ENCODE results near the gene BMP4. TPM values are rescaled to one million over a fixed set of nuclear protein-coding genes. Genes with fewer than 3 reads are reported as not detected.

Gene BMP4
- total RNA-seq, 1 experiment from 2014 or later: 0.87 TPM

DNA sequence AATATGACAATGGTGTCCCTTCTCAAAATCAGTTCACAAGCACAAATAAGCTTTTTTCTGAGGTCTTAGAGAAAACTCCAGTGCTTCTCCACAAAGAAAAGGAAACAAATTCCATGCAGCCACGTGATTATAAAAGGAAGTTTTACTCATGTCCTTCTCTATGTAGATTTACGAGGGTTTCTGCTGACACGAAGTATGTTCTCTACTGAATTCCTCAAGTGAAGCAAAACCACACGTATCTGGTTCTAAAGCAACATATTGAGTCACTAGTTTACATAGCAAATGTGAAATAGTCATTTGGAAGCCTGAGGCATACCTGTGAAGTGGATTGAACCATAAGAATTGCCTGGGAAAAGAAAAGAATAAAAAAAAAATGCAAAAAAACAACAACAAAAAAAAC, 31.9 kb downstream of the BMP4 start:
- H3K9me3 ChIP-seq (ENCODE audit: control insufficient read depth, insufficient read depth, low read depth, low read length): no peaks in the 10 kb centered on the region
- no peak overlapping the region for H3K4me3 ChIP-seq (ENCODE audit: low read depth in 2 of 2, low read length in 2 of 2)
- TF ChIP-seq TCF7L2 (IDR thresholded peaks at IDR 0.05; ENCODE audit: low read depth, low read length): no peak
- no peak for TF ChIP-seq CTCF (IDR thresholded peaks at IDR 0.05)
- TF ChIP-seq, protein P1, sequence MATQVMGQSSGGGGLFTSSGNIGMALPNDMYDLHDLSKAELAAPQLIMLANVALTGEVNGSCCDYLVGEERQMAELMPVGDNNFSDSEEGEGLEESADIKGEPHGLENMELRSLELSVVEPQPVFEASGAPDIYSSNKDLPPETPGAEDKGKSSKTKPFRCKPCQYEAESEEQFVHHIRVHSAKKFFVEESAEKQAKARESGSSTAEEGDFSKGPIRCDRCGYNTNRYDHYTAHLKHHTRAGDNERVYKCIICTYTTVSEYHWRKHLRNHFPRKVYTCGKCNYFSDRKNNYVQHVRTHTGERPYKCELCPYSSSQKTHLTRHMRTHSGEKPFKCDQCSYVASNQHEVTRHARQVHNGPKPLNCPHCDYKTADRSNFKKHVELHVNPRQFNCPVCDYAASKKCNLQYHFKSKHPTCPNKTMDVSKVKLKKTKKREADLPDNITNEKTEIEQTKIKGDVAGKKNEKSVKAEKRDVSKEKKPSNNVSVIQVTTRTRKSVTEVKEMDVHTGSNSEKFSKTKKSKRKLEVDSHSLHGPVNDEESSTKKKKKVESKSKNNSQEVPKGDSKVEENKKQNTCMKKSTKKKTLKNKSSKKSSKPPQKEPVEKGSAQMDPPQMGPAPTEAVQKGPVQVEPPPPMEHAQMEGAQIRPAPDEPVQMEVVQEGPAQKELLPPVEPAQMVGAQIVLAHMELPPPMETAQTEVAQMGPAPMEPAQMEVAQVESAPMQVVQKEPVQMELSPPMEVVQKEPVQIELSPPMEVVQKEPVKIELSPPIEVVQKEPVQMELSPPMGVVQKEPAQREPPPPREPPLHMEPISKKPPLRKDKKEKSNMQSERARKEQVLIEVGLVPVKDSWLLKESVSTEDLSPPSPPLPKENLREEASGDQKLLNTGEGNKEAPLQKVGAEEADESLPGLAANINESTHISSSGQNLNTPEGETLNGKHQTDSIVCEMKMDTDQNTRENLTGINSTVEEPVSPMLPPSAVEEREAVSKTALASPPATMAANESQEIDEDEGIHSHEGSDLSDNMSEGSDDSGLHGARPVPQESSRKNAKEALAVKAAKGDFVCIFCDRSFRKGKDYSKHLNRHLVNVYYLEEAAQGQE (IDR thresholded peaks at IDR 0.05; ENCODE audit: insufficient read depth in 1 of 2, low read depth in 2 of 2, low read length in 1 of 2): no peak
- TF ChIP-seq SIN3A (IDR thresholded peaks at IDR 0.05; ENCODE audit: borderline replicate concordance, insufficient read depth, low read depth, low read length): no peak
- TF ChIP-seq POLR2AphosphoS5 (IDR thresholded peaks at IDR 0.05; ENCODE audit: low read depth, low read length): no peak
- DNase-seq (ENCODE audit: low read depth, low spot score) (no peak), ATAC-seq (no peak)
- H3K27ac ChIP-seq (ENCODE audit: low read length): no peak overlapping the region
- no TSS peak for BruUV-seq (replicated peaks)
- H3K4me1 ChIP-seq (ENCODE audit: control insufficient read depth, insufficient read depth, low read length): no peaks in the 10 kb centered on the region
- H3K27me3 ChIP-seq (ENCODE audit: control insufficient read depth, insufficient read depth, low read length): no peaks in the 10 kb centered on the region
- in situ Hi-C loops (cut with HindIII; ENCODE audit: low pct_unique_long_range_greater_than_20kb, low sequenced_read_pairs): no loop called here
- CTCF ChIA-PET: no interaction called here
- H3K36me3 ChIP-seq (ENCODE audit: control insufficient read depth, insufficient read depth, low read length): no peaks in the 10 kb centered on the region
- POLR2A ChIA-PET: no interaction called here
- intact Hi-C loops (cut with micrococcal nuclease; ENCODE audit: unreplicated experiment): no loop called here

DNA sequence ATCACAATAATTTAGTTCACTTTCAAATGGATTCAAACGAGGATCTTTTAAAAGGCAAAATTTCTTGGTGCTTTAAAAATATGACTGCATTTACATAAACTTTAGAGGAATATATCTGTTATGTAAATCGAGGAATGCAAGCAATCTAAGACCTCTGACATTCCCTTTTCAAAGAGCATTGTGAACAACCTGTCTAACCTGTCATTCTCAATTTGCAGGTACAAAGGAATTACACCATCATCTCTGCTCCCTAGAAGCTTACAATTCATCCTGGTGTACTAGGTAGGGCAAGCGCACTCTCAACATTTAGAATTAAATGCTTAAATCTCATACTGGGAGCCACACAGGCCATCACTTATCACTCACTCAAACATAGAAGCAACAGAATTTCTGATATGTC, 35.6 kb downstream of the BMP4 start:
- BruUV-seq (replicated peaks): no TSS peak
- no peaks in the 10 kb centered on the region for H3K9me3 ChIP-seq (ENCODE audit: control insufficient read depth, insufficient read depth, low read depth, low read length)
- POLR2A ChIA-PET: no interaction called here
- in situ Hi-C loops (cut with HindIII; ENCODE audit: low pct_unique_long_range_greater_than_20kb, low sequenced_read_pairs): no loop called here
- H3K4me3 ChIP-seq (ENCODE audit: low read depth in 2 of 2, low read length in 2 of 2): no peak overlapping the region
- no peak overlapping the region for H3K27ac ChIP-seq (ENCODE audit: low read length)
- CTCF ChIA-PET: no interaction called here
- no peaks in the 10 kb centered on the region for H3K27me3 ChIP-seq (ENCODE audit: control insufficient read depth, insufficient read depth, low read length)
- TF ChIP-seq CTCF (IDR thresholded peaks at IDR 0.05) (no peak), POLR2AphosphoS5 (IDR thresholded peaks at IDR 0.05; ENCODE audit: low read depth, low read length) (no peak), TCF7L2 (IDR thresholded peaks at IDR 0.05; ENCODE audit: low read depth, low read length) (no peak), SIN3A (IDR thresholded peaks at IDR 0.05; ENCODE audit: borderline replicate concordance, insufficient read depth, low read depth, low read length) (no peak)
- TF ChIP-seq, protein P1 (IDR thresholded peaks at IDR 0.05; ENCODE audit: insufficient read depth in 1 of 2, low read depth in 2 of 2, low read length in 1 of 2): no peak
- no peaks in the 10 kb centered on the region for H3K36me3 ChIP-seq (ENCODE audit: control insufficient read depth, insufficient read depth, low read length)
- ATAC-seq: no peak
- intact Hi-C loops (cut with micrococcal nuclease; ENCODE audit: unreplicated experiment): no loop called here
- DNase-seq (ENCODE audit: low read depth, low spot score): no peak
- no peaks in the 10 kb centered on the region for H3K4me1 ChIP-seq (ENCODE audit: control insufficient read depth, insufficient read depth, low read length)
